NB4 (cell line): ENCODE measurements around the gene FER.

ENCODE experiments used
- TF ChIP-seq, protein P1 (sequence below): IDR thresholded peaks from 2 replicates; pipeline ENCODE4 v1.6.1; 2011; ENCODE audit warnings: low read depth, low read length
- TF ChIP-seq, protein P2 (sequence below): IDR thresholded peaks from one replicate; pipeline ENCODE4 v1.5.1; 2012; ENCODE audit warnings: low read depth, low read length

GRCh38 chr5:108878756-108879155, 131.1 kb downstream of the FER start:
- TF ChIP-seq, protein P1, sequence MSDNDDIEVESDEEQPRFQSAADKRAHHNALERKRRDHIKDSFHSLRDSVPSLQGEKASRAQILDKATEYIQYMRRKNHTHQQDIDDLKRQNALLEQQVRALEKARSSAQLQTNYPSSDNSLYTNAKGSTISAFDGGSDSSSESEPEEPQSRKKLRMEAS: no peak
- TF ChIP-seq, protein P2, sequence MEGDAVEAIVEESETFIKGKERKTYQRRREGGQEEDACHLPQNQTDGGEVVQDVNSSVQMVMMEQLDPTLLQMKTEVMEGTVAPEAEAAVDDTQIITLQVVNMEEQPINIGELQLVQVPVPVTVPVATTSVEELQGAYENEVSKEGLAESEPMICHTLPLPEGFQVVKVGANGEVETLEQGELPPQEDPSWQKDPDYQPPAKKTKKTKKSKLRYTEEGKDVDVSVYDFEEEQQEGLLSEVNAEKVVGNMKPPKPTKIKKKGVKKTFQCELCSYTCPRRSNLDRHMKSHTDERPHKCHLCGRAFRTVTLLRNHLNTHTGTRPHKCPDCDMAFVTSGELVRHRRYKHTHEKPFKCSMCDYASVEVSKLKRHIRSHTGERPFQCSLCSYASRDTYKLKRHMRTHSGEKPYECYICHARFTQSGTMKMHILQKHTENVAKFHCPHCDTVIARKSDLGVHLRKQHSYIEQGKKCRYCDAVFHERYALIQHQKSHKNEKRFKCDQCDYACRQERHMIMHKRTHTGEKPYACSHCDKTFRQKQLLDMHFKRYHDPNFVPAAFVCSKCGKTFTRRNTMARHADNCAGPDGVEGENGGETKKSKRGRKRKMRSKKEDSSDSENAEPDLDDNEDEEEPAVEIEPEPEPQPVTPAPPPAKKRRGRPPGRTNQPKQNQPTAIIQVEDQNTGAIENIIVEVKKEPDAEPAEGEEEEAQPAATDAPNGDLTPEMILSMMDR: no peak
